ENCODE results near the gene TGFBR2. TPM values are rescaled to one million over a fixed set of nuclear protein-coding genes. Genes with fewer than 3 reads are reported as not detected.
A peak's percentile ranks its signal among the peaks of the same experiment; 100 is the strongest.

The TGFBR2 gene
- total RNA-seq, 2 donors from 2014 or later, result 243 to 291 TPM

DNA sequence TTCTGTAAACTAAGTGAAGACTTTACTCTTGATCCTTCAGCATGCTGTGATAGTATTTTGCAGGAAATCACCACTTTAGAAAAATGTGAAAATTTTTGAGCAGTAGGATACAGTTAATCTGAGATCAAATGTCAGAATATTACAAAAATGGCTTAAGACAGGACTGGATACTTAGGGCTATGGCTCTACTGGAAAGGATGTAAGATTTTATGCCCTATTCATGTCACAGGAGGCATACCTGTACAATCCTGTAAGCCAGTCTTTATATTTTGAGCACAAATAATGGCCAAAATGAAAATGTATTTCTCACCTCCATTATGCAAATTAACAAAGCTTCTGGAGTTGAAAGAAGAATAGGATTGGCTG, 8.6 kb upstream of the TGFBR2 start:
- intact Hi-C loops (cut with DNase I), result no loop called here
- DNase-seq (ENCODE audit: low spot score), result no peak

DNA sequence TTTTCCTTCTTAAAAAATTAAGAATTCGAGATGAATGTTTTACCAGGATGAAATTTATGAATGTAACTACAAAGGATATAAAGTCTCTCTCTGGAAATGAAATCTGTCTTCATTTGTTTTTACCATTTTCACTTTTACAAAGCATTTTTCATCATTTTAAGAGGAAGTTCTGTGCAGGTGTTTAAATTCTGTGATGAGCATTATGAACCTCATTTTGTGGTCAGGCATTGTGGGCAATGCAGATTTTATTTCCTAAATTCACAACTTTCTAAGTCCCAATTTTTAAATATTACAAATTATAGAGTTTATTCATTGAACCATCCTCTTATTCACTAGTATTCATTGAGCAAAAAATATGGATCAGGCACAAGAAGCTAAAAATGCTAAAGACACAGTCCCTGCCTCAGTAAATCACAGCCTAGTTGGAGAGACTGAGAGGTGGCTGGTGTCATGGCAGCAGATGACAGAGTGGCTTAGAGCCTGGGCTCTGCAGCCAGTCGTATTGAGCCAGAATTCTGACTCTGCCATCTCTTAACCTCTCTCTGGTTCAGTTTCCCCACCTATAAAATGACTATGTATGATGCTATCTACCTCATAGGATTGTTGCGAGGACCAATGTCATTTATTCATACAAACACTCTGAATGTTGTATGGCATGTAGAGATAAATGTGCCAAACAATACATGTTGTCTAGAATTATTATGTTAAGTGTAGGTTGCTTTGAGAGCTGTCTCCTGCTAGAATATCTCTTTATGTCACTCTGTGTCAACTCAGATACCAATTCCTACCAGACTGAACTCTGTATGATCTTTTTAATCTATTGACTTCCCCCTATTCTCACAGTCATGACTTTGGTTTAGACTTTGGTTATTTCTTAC, 7.5 kb upstream of the TGFBR2 start:
- DNase-seq (ENCODE audit: low spot score), result no peak
- intact Hi-C loops (cut with DNase I), result no loop called here

DNA sequence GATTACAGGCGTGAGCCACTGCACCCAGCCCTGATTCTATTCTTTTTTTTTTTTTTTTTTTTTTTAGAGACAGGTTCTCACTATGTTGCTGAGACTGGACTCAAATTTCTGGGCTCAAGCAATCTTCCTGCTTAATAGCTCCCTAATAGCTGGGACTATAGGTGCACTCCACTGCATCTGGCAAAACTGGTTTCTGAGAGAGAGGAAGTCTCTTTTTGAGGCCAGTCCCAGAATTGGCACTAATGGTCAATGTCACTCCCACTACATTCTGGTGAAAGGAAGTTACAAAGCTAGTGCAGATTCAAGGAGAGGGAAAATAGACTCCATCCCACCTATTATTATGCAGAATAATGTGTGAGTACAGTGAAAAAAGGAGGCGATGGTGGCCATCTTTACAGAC, 5.8 kb upstream of the TGFBR2 start:
- intact Hi-C loops (cut with DNase I), result loop anchor here in 1 of 2 donors (10.0 kb wide), 1 partner anchor 86 kb away; no protein-coding TSS in a partner anchor

DNA sequence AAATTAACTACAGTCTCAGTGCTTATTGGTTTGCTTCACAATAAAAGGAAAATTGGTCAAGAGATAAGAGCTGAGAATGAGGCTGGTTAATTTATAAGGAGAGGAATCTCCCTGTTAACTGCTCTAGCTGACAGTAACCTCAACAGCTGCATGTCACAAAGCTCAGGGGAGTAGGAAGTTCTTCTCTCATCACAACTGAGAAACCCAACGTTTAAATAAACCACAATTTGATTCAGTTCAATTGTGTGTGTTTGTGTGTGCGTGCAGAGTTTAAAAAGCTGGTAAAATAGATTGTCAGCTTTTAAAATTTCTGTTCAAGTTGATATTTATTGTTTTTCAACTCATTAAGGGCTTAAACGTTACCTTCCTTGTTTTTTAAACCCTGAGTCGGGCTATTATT, 3.5 kb upstream of the TGFBR2 start:
- intact Hi-C loops (cut with DNase I), result loop anchor here in 1 of 2 donors (10.0 kb wide), 1 partner anchor 88 kb away; no protein-coding TSS in a partner anchor
- DNase-seq (ENCODE audit: low spot score), result no peak

More for the DNA sequence above, 5.8 kb upstream of the TGFBR2 start:
- no peak for DNase-seq (ENCODE audit: low spot score)

DNA sequence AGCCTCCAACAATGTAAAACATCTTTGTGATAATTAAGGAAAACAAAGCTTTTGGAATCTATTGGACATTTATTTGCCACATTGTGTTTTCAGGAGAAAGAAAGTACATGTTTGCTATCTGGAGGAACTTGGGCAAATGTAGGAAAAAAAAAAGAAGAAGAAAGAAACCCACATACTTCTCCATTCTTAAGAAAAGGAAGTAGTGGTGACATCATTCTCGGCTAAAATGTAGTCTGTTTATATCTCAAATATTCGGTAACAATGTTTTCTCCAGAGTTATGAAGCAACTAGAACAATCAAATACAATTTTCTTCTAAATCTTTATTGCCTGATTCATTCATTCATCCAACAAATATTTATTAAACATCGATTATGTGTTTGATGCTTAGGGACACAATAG, 2.3 kb upstream of the TGFBR2 start:
- intact Hi-C loops (cut with DNase I), result loop anchor here in 1 of 2 donors (10.0 kb wide), 1 partner anchor 89 kb away; no protein-coding TSS in a partner anchor

DNA sequence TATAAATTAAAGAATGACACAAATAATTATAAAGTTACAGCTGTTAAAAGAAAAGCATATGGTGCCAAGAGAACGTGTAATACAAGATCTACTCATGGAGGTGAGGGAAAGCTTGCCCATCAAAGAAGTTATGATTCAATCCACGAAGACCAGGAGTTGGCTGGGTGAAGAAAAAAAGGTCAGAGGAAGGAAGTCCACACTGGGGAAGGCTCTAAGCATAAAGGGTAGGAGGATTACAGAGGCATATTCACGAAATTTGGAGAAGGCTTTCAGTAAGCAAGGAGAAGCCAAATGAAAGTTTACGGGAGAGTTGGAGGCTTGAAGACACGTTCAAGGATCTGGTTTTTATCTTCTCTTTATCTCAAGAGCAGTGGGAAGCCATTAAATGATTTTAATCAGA, 1.8 kb upstream of the TGFBR2 start:
- intact Hi-C loops (cut with DNase I), result loop anchor here in 1 of 2 donors (10.0 kb wide), 1 partner anchor 90 kb away; no protein-coding TSS in a partner anchor
- DNase-seq (ENCODE audit: low spot score), result no peak

More for the DNA sequence above, 2.3 kb upstream of the TGFBR2 start:
- no peak for DNase-seq (ENCODE audit: low spot score)

DNA sequence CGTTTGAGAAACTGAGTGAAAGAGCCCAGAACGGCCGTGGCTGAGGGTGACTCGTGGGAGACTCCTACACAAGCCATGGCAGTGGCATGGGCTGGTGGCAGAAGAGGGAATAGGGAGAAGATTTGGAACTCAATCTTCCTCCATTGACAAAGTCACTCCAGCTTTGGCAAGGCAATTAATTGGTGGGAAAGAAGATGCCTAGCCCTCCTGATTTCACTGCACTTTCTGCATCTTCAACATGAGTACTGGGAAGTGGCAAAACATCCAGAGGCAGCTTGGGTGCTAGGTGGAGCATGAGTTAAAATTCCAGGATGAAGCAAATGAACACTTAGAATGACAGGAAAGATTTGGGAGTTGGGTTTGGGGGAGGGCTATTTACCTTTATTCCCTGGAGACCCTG, 1.4 kb upstream of the TGFBR2 start:
- DNase-seq (ENCODE audit: low spot score), result no peak
- intact Hi-C loops (cut with DNase I), result loop anchor here in 1 of 2 donors (10.0 kb wide), 1 partner anchor 90 kb away; no protein-coding TSS in a partner anchor

DNA sequence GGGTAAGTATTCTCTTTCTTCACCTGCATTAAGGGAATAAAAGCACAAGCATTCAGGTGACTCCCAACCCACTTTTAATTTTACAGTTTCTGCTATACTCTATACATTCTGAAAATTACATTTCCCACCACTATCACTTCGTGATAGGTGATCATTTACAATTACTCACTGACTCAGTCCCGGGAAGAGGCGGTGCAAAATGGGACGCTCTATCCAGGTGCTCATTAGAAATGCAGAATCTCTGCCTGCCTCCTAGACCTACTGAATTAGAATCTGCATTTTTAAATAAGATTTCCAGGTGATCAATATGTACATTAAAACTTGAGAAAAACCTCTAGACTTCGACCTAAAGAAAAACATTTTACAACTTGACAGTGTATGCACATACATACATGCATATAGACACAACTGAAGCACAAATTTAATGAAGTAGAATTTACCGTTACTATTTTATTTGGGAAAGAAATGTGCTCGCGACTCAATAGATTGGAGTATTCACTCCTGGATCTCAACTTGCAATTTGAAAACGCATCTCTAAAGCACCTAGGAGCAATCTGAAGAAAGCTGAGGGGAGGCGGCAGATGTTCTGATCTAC, 598 bp upstream of the TGFBR2 start:
- intact Hi-C loops (cut with DNase I), result loop anchor here in 1 of 2 donors (10.0 kb wide), 1 partner anchor 91 kb away; no protein-coding TSS in a partner anchor
- no peak for DNase-seq (ENCODE audit: low spot score)

DNA sequence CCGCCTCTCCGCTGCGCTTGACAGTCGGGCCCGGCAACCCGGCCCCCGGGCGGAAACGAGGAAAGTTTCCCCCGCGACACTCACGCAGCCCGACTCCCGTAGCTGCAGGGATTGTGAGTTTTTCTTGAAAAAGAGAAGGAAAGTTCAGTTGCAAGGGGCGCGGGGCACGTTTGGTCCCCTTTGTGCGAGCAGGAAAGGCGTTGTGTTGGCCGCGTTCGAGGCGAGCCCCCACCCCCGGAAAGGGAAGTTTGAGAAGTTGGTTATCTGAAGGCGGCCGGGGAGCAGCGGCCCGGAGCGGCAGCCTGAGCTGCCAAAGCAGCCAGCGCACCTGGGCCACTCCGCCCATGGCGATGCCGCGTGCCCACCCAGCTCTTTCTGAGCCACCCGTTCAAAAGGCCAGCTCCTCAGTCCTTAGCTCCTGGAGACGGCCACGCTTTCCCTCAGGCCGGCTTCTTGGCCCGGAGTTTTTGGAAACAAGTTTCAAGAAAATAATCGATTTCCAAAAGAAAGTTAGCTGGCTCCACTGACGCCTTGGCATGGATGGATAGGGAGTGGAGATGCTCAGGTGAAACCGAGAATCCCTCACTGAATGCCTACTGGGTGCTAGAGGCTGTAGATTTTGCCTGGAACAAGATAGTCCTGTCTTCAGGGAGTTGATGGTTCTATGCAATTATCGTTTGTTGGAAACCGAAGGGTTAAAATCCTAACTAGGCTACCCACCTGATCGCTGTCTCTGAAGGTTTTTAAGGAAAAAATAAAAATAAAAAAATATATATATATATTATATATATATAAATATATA, 832 bp downstream of the TGFBR2 start:
- peak; percentile 93 for DNase-seq (ENCODE audit: low spot score)
- intact Hi-C loops (cut with DNase I), result loop anchor here in 1 of 2 donors (10.0 kb wide), 1 partner anchor 92 kb away; no protein-coding TSS in a partner anchor

DNA sequence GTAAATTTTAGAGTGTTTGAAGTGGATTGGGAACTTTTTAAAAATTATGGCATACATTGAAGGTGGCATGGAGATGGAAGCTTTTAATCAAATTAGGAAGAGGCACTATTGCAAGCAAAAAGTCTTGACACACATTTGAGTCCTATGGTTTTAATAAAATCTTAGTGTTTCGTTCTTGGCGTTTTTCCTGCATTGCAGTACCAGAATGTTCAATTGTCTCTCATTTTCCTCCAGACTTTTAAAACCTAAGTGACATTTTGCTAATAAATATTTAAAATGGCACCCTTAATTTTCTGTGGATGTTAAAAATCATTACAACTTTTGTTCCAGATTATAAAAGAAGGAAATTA, 2.2 kb downstream of the TGFBR2 start:
- intact Hi-C loops (cut with DNase I), result loop anchor here in 1 of 2 donors (10.0 kb wide), 1 partner anchor 94 kb away; no protein-coding TSS in a partner anchor
- DNase-seq (ENCODE audit: low spot score), result no peak

DNA sequence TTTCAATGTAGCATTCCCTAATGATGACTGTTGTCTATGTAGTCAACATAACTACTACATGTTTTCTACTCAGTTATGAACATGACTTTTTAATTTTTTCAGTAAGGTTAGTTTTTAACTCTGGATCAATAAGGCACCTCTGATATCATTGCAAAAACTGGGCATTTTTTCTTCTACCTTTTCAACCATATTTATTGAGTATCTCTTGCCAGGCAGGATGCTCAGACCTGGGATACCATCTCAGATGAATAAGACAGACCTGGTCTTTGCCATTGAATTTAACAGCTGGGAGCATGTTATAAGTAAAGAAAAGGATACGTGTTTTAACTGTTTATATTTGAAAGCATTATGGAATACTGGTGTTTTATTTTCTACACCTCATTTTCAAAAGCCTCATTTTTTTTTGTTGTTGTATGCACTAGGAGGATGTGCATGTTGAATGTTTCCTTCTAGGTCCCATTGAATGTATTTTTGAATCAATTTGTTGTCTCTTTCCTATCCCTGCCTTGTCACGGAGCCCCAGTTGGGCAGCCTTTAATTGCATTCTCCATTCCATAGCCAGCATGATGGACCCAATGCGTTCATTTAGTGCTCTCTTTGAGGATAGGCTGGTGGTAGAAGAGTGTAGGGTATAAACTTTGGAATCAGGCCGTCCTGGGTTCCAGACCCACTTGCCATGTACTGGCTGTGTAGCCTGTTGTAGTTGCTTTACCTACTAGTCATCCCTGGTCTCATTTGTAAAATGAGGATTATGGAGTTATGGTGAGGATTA, 3.7 kb downstream of the TGFBR2 start:
- DNase-seq (ENCODE audit: low spot score), result no peak
- intact Hi-C loops (cut with DNase I), result loop anchor here in 1 of 2 donors (10.0 kb wide), 1 partner anchor 95 kb away; no protein-coding TSS in a partner anchor

DNA sequence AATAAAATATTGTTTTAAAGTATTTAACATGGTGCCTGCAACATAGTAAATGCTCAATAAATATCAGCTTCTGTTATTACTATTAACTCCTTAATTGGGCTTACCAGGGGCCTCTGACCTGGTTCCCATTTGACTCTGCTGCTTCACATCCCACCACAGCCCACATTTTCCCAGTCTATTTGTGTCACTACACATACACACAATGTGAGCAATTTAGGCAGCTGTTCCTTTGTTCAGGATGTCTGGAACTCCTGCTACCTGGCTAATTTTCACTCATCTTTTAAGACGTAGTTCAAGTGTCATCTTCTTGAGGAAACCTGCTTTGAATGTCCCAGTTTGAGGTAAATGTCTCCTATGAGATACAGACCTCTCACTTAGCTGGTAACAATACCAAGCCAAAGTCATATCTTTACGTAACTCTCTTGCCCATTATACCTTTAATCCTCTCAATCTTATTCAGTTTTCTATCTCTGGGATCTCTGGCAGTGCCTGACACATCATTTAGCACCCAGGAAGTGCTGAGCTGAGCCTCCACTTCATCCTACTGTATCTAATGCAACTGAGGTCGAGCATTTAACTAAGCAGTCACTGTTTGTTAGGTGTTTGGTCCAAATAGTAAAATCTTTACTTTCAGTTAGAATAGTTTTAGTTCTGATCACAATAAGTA, 4.4 kb downstream of the TGFBR2 start:
- intact Hi-C loops (cut with DNase I), result no loop called here
- no peak for DNase-seq (ENCODE audit: low spot score)

DNA sequence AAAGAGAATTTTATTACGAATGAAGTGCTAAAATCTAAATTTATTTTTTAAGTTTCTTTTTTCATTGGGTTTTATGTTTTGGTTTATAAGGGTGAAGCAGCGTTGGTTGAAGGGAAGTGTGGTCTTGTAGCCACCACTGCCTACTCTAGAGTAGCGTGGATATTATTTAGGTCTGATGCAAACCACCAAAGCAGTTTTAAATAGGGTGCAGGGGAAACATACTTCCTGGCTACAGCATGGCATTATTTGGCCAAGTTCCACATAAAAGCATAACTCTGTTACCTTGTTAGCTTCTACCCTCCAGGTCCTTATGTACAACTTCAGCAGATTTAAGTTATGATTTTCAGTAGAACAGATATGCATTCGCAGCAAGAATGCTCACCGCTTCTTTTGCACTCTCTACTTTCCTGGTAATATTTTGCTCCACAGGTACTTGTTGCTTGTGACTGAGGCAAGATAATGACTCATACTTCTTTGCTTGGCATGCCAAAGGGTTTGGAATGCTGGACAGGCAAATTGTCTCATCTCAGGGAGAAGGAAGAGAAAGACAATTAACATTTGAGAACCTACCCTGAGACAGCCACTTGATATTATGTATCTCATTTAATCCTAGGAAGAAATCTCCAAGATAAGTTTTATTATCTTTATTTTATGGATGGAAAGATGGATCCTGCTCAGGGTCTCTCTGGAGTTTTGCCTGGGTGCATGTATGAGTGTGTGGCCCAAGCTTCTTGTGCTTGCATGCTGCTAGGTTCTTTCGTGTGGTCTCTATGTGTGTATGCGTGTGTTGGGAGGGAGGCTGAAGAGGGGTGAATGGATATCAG, 5.4 kb downstream of the TGFBR2 start:
- intact Hi-C loops (cut with DNase I), result no loop called here
- DNase-seq (ENCODE audit: low spot score), result no peak

DNA sequence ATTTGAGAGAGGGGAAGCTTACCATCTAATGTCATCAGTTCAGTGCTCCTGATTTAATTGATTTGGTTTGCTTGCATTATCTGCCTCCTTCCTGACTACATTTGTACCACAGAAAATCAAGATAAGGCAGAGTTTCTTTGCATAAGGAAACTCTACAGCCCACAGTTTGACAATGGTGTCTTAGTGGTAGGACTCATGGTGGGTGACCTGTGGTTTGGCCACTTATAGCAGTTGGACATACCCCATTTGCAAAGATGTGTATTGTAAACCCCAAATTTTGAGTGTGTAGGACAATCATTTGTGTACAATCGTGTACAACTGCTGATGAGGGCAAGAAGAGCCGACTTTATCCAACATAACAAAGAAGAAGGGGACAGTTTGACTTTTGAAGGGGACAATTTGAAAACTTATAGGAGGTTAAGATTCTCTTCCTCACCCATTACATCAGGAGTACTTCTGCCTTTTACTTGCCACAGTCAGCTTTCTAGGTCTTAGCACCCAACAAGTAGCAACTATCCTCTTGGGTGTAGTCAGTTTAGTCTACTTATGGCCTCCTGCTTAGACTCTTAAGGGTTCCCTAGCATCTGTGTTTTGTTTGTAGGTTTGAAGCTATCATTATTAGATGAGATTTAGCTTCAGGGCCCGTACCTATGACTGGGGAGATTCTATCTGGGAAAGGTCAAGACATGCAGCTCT, 6.2 kb downstream of the TGFBR2 start:
- DNase-seq (ENCODE audit: low spot score), result no peak
- intact Hi-C loops (cut with DNase I), result no loop called here

DNA sequence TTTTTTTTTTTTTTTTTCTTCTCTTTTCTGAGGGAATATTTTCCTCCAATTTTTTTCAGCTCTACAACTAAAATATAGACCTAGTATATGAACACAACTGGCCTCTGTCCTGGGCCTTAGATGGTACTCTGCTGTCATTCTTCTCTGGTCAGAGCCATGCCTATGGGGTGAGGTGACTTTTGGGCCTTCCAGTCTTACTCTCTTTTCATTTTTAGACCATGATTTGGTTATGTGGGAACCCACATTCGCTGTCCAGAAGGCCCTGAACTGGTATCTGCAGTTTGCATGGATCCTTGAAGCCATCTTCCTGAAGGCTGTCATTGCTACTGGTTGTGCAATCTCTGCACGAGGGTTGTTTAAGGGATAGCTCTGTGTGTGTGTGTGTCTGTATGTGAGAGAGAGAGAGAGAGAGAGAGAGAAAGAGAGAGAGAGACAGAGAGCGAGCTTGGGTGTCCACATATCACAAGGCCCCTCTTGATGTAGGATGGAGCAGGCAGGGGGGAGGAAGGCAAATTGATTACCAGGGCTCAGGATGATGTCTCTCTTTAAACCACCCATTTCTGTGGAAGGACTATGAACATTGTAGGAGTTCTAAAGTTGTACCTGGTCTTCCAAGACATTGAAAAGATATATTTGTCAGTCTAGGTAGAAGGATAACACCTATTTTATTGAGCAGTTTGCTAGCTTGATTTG, 6.9 kb downstream of the TGFBR2 start:
- DNase-seq (ENCODE audit: low spot score), result no peak
- intact Hi-C loops (cut with DNase I), result no loop called here

DNA sequence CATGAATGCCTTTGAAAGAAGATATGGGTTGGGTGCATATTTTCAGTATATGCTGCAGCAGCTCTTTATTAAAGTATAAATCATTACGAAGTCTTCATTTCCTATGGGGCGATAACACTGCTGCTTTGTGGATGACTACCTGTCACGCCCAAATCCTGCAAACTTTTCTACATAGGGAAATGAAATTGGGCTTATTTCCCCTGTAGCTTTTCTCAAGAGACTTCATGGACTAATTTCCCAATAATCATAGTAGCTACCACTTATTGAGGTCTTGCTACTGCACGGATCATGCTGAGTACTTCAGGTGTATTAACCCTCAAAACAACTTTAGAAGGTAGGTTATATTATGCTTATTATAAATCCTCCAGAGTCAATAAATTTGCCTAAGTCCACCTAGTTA, 8.0 kb downstream of the TGFBR2 start:
- no peak for DNase-seq (ENCODE audit: low spot score)
- intact Hi-C loops (cut with DNase I), result no loop called here
